ENCODE measurements around the gene NFATC3. TPM values are rescaled to one million over a fixed set of nuclear protein-coding genes. Genes with fewer than 3 reads are reported as not detected.

Gene NFATC3
- 14.9 and 15.4 TPM in 2 replicates for total RNA-seq (2014; rRNA removed; shearing (Covaris generic))
- polyA plus RNA-seq (2015; cell fraction: cytosol; rRNA removed) = 10.0 and 13.7 TPM in 2 replicates
- 12.6 and 13.2 TPM in 2 replicates for polyA plus RNA-seq (2015; cell fraction: nucleus; rRNA removed)

DNA sequence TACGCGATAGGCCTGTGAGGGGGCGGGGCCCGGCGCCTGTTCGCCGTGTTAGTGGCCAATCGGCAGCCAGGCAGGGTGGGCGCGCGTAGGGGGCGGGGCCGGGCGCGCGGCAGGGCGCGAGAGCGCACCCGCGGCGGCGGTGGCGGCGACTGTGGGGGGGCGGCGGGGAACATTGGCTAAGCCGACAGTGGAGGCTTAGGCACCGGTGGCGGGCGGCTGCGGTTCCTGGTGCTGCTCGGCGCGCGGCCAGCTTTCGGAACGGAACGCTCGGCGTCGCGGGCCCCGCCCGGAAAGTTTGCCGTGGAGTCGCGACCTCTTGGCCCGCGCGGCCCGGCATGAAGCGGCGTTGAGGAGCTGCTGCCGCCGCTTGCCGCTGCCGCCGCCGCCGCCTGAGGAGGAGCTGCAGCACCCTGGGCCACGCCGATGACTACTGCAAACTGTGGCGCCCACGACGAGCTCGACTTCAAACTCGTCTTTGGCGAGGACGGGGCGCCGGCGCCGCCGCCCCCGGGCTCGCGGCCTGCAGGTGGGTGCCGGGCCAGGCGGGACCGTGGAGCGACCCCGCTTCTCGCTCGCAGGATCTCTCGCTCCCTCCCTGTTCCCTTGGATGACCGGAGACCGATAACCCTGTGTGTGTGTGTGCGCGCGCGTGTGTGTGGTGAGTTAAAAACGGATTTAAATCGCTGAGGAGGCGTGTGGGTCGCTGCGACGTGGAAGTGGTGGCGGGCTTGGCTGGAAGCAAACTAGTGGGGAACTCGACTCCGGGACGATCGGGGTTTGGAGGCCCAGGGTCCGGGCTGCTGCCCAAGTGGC, at the start of gene NFATC3:
Gene NFATC3, plus strand, starts transcription at position 112 of the 813 bp plus-strand sequence. Its CDS starts 312 bp downstream, at position 424.
- DNase-seq (ENCODE audit: low read depth) = peak; percentile 60

DNA sequence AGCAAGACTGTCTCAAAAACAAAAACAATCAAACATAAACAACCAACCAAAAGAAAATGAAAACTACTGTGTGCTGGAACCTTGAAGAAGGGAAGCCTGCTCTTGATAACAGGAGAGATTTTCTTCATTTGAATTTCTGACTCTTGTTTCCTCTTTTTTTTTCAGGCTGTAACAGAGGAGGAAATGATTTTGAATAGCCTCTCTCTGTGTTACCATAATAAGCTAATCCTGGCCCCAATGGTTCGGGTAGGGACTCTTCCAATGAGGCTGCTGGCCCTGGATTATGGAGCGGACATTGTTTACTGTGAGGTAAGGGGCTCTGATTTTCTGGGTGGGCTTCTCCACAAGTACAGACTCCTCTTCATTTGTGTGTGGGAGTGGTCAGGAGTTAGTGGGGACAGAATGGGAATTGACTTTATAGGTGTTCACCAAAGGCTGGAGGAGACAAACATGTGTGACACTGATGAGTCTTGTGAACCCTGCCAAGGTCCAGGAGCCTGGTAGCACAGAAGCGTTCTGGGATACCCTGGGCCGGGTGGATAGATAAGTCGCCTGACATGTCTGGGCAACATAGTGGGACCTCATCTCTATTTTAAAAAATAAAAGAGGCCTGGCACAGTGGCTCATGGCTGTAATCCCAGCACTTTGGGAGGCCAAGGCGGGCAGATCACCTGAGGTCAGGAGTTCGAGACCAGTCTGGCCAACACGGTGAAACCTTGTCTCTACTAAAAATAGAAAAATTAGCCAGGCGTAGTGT, 47.2 kb upstream of the NFATC3 start:
- no peak for DNase-seq (ENCODE audit: low read depth)

DNA sequence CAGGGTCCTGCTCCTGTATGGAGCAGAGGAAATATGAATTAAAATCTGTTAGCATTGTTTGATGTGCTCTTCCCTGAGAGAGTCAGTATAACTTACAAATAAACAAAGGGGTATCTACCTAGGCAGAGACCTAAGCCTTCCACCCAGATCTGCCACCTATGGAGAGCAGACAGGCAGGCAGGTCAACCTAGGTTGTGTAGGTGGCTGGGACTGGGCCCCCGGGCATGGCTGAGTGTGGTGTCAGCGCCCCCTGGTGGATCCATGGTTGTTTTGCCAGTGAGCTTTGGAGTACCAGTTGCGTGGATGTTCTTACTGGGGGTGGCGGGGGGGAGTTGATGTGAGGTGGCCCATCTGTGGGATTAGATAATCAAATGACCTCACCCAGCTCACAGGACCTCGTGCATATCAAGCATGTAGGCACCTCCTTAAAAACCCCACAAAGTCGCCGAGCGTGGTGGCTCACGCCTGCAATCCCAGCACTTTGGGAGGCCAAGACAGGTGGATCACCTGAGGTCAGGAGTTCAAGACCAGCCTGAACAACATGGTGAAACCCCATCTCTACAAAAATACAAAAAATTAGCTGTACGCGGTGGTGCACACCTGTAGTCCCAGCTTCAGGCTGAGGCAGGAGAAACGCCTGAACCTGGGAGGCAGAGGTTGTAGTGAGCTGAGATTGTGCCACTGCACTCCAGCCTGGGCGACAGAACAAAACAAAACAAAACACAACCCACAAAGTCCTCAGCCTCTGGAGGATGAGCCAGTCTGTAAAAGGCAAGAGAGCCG, 44.5 kb upstream of the NFATC3 start:
- peak; percentile 67 for DNase-seq (ENCODE audit: low read depth)

DNA sequence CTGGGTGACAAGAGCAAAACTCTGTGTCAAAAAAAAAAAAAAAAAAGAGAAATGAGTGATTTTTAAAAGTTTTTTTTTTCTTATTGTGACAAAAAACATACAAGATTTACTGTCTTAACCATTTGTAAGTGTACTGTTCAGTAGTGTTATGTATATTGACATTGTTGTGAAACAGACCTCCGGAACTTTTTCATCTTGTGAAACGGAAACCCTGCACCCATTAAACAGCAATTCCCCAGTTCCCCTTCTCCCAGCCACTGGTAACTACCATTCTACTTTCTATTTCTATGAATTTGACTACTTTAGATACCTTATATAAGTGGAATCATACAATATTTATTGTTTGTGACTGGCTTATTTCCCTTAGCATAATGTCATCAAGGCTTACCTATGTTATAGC, 43.4 kb upstream of the NFATC3 start:
- DNase-seq (ENCODE audit: low read depth) = no peak

DNA sequence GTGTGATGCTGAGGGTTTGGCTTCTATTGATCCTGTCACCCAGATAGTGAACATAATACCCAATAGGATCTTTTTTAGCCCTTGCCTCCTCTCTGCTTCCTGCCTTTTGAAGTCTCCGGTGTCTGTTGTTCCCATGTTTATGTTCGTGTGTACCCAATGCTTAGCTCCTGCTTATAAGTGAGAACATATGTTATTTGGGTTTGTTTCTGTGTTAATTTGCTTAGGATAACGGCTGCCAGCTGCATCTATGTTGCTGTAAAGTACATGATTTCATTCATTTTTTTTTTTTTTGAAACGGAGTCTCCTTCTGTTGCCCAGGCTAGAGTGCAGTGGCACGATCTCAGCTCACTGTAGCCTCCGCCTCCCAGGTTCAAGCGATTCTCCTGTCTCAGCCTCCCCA, 39.1 kb upstream of the NFATC3 start:
- DNase-seq (ENCODE audit: low read depth) = no peak

DNA sequence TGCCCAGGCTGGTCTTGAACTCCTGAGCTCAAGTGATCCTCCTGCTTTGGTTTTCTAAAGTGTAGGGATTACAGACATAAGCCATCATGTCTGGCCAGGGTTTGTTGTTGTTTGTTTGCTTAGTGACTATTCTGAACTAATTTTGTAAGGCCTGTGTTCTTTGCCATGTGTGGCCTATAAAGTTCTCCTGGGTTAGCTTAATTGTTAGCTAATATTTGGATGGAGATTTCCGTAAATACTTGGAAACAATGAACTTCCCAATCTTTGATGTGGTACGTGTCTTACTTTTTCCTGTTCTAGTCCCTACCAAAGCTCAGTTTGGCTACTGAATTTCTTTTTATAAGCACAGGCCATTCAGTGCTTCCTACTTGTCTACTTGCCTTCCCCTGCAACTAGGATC, 37.2 kb upstream of the NFATC3 start:
- no peak for DNase-seq (ENCODE audit: low read depth)

DNA sequence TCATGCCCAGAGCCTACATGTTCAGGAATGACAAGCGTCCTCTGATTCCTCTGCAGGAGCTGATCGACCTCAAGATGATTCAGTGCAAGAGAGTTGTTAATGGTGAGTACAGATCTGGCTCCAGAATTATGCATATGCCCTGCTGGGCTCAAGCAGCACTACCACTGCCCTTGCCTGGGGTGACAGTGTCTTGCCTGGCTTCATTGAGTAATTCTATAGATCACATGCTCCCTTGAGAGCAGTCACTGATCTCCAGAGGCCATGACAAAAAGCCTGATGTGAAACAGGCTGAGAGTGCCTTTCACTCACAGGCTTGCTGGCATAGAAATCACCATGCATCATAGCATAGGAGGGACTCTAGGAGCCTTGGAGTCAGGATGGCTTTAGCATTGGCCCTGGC, 35.7 kb upstream of the NFATC3 start:
- DNase-seq (ENCODE audit: low read depth) = no peak

DNA sequence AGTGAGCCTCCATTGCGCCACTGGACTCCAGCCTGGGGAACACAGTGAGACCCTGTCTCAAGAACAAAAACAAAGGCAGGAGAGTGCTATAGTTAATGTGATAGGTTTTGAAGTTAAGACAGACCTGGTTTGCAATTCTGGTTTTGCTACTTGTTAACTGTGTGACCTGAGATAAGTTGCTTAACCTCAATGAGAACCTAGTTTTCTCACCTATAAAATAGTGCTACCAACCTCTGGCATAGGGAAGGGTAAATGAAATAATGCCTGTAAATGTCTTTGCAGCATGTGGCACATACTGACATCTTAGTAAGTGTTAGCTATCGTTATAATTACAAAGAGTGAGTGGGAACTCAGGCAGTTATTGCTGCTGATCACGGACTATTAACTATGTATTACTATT, 29.8 kb upstream of the NFATC3 start:
- DNase-seq (ENCODE audit: low read depth) = no peak

DNA sequence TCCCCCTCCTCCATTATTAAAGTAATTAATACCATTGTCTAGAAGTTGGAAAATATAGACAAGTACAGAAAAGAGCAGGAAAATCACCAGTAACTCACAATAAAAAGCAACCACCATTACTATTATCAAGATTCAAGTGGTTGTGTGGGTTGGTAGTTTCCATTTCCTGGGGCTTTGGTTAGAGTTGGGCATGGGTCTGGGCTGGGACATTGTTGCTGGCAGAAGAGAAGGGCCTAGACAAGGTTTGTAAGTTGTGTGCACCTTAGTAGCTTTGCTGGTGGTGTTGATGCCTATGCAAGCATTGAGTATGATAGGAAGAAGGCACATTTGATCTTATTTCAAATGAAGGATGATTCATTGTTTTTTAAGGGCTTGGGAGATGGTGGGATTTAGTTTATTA, 25.4 kb upstream of the NFATC3 start:
- no peak for DNase-seq (ENCODE audit: low read depth)

DNA sequence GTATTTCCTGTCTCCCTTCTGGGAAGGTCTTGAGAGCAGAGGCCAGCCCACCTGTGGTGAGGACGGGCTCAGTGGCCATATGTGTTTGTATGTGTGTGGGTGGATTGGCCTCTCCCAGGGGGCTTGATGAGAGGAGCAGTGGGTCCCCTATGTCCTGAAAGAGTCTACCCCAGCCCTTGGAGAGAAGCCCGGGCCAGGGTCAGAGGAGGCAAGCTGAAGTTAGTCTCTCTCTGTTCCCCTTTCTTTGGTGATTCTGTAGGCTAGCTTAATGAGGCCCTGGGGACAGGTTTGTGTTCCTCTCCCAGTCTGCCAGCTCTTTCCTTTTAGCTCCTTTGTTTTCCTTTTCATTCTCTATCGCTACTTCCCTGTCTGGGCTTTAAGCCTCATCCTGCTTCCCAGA, 23.8 kb upstream of the NFATC3 start:
- no peak for DNase-seq (ENCODE audit: low read depth)

DNA sequence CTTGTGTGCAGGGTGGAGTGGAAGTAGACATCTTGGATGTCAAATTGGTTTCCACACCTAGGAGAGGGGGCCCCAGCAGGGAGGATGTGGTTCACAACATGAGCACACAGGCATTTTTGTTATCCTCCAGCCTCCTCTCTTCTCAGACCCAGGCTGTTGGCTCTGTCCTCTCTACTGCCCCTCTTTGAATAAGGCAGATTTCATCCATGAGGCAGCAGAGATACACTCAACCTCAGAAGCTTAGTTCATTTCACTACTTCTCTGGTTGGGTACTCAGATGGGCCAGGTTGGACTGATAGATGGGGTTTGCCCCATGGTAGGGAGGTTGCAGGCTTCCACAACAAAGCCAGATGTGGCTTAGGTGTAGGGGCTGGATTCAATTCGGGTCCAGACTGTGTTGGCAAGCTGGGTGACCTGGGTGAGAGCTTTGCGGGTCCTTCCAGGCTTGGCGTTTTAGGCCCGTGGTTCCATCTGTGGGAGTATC, 22.2 kb upstream of the NFATC3 start:
- no peak for DNase-seq (ENCODE audit: low read depth)

DNA sequence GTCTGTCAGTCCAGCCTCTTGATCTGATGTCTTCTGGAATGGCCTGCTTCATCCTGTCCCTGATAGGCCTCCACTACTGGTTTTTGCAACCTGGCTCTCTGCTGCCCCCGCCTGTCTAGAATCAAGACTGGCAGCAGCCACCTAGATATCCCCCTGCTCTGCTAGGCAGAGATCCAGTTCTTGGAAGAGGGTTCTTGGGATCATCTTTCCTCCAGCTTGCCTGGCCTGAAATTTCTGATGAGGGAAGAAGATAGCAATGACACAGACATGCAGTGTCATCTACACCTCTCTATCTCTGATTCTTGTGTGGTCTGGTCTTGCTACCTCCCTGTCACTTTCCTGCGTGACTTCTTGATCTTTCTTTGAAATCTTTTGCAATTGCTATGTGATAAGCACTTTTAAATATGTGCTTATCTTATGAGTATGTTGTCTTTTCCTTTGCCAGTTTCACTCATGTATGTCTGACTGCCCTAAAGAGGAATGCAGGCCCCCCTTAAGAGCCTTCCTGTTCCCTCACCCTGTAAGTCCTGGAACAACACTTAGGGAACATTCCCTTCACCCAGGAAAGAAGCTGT, 20.3 kb upstream of the NFATC3 start:
- peak; percentile 51 for DNase-seq (ENCODE audit: low read depth)

DNA sequence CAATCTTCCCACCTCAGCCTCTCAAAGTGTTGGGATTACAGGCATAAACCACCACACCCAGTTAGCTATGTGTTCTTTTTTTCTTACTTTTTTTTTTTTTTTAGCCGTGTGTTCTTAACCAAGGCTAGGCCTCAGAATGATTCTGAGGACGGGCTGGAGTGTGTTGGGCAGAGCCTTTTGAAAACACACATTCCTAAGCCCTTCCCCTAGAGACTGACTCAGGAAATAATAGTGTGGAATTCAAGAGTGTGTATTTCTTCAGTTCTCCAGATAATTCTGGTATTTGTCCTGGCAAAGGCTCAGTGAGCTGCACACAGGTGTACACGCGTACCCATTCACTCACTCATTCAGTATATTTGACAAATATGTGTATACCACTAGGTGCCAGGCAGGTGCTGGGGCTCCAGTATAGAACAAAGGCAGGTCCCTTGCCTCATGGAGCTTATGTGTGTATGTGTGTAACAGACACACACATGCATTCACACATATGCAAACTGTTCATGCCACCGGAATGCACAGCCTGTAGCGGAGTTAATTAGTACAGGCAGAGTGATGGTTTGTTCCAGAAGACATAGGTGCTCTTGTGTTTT, 19.4 kb upstream of the NFATC3 start:
- no peak for DNase-seq (ENCODE audit: low read depth)

DNA sequence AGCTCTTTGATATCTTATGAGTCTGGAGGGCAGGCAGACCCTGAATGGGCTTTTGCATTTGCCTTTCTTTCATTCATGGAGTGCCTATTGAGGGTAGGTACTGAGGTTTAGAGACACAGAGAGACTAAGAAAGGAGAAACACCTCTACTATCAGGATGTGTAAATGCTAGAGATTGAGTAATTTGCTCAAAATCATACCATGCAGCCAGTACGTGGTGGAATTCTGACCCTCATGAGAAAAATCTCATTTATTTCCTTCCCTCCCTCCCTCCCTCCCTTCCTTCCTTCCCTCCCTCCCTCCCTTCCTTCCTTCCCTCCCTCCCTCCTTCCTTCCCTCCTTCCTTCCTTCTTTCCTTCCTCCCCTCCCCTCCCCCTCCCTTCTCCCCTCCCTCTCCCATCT, 18.4 kb upstream of the NFATC3 start:
- DNase-seq (ENCODE audit: low read depth) = no peak

DNA sequence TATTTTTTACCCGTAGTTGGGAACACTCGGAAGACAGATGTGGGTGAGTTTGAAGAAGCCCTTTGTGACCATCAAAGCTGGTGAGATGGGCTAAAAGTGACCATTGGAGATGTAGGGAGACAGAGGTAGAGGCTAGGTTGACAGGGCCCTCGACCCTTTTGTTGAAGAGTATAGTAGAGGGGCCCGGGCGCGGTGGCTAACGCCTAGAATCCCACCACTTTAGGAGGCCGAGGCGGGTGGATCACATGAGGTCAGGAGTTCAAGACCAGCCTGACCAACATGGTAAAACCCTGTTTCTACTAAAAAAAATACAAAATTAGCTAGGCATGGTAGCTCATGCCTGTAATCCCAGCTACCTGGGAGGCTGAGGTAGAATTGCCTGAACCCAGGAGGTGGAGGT, 16.2 kb upstream of the NFATC3 start:
- no peak for DNase-seq (ENCODE audit: low read depth)

DNA sequence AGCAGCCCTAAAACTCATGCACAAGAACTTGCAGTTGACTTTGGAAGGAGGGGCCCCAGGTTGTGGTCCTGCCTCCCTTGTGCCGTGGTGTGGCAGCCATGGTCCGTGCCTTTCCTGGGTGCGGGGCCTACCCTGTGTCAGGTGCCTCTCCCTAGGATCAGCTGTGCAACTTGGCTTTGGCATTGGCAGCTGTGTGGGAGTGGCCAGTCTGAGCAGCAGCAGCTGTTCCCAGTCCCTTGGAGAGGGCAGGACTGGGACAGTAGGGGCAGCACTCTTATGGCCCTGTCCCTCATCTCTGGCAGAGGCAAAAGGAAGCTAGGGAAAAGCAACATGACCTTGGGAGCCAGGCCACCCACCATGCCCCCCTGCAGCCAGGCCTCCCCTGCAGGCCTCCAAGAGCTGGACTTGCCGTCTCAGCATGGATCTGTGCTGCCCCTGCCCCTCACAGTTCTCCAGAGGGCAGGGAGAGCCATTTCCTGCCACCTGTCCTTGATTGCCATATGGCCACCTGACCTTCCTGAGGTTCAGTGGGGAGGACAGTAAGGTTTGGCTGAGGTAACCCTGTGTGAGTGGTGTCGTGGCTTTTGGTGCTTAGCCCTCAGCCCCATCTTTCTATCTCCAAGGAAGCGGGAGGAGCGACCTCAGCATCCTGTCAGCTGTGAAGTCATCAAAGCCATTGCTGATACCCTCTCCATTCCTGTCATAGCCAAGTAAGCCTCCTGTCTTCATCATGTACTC, 15.5 kb upstream of the NFATC3 start:
- DNase-seq (ENCODE audit: low read depth) = no peak

DNA sequence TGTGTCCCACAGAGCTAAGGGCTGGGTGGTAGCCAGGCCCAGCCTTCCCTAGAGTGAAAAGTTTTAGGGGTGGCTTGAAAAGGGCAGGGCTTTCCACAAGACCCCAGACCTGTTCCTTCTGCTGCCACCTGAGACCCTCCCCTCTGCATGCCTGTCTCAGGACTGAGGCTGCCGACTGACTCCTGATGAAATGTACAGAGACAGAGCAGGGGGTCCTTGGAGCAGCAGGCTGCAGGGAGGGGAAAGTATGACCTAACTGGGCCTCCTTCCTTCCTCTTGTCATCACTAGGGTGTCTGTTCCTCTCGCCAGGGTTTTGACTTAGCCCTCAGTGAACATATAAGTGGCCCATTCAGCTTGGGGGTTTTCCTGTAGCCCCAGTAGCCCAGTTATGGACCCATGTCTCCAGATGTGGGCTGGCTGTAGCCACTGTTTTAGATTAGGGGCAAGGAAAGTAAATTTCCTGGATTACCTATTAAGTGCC, 14.9 kb upstream of the NFATC3 start:
- no peak for DNase-seq (ENCODE audit: low read depth)

DNA sequence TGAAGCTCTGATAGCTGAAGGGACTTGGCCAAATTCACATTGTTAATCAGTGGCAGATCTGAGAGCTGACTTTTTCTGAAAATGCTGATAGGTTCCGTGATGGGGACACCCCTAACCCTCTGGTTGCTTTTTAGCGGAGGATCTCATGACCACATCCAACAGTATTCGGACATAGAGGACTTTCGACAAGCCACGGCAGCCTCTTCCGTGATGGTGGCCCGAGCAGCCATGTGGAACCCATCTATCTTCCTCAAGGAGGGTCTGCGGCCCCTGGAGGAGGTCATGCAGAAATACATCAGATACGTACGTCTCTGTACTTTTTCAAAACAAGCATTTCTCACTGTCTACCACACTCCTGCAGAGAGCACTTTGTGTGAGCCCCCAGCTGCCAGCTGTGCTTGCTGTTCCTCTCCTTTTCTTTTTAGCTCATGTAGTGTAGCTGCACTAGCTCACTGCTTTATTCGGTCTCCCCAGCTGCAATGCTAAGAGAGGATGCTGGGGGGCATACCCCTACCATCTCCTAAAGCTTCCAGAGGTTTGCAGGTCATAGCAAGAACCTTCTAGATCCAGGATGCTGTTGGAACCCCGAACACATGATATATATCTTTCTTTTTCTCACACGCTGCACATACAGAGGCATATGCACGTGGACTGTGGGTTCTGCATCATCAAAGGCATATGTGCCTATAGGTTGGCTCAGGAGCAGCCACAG, 14.2 kb upstream of the NFATC3 start:
- no peak for DNase-seq (ENCODE audit: low read depth)

DNA sequence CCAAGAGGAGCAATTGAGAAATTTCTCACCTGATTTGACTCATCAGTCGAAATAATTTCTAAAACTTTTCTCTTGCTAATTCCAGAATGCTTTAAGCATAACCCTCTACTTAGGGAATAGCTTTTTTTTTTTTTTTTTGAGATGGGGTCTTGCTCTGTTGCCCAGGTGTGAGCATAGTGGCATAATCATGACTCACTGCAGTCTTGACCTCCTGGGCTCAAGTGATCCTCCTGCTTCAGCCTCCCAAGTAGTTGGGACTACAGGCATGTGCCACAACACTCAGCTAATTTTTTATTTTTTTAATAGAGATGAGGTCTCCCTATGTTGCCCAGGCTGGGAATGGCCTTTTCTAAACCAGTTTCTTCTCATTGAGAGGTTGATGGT, 13.7 kb upstream of the NFATC3 start:
- no peak for DNase-seq (ENCODE audit: low read depth)
